Stomach (tissue), 9 donors: ENCODE data around the gene DUSP8. TPM values are rescaled to one million over a fixed set of nuclear protein-coding genes. Genes with fewer than 3 reads are reported as not detected.

Experiments used
- DNase-seq, 2 donors: peaks; one replicate each; pipeline versions ENCODE4 v3.0.0 to v3.0.0-alpha.2; 2013 to 2019
- H3K27ac ChIP-seq, 5 donors: fragments of 200-600 bp in 4 of 5; sonication (generic) in 4 of 5; one replicate each; pipeline ENCODE4 v1.5.1; 2013 to 2019; ENCODE audit warnings: mild to moderate bottlenecking in 1 of 5, moderate library complexity in 1 of 5
- H3K27me3 ChIP-seq, 3 donors: fragments of 200-600 bp; sonication (generic); one replicate each; pipeline ENCODE4 v1.5.1; 2017 to 2019; ENCODE audit warnings: mixed run types in 1 of 3
- H3K36me3 ChIP-seq, 4 donors: fragments of 200-600 bp; sonication (generic); 1 replicate in 3 of 4; 2 replicates in 1 of 4; pipeline ENCODE4 v1.5.1; 2016 to 2019
- H3K4me1 ChIP-seq, 4 donors: fragments of 200-600 bp; sonication (generic); one replicate each; pipeline ENCODE4 v1.5.1; 2016 to 2019
- H3K4me3 ChIP-seq, 4 donors: fragments of 200-600 bp; sonication (generic) in 3 of 4; one replicate each; pipeline ENCODE4 v1.5.1; 2016 to 2019; ENCODE audit warnings: mild to moderate bottlenecking in 1 of 4
- H3K9me3 ChIP-seq, 4 donors: fragments of 200-600 bp; sonication (generic); one replicate each; pipeline ENCODE4 v1.5.1; 2016 to 2019
- EP300 ChIP-seq: sonication (generic); formaldehyde crosslinking; IDR thresholded peaks from one replicate; pipeline ENCODE4 v1.6.1; 2017; ENCODE audit warnings: antibody characterized with exemption
- POLR2A ChIP-seq, 4 donors: fragments of 450-650 bp; IDR thresholded peaks; one replicate each; pipeline ENCODE4 v1.6.1; 2016; ENCODE audit warnings: antibody characterized with exemption in 4 of 4, control low read depth in 2 of 4, mild to moderate bottlenecking in 1 of 4, moderate library complexity in 1 of 4
- POLR2AphosphoS5 ChIP-seq, 3 donors: sonication (generic); formaldehyde crosslinking; IDR thresholded peaks; one replicate each; pipeline ENCODE4 v1.6.1; 2016; ENCODE audit warnings: antibody characterized with exemption in 3 of 3
- WGBS, 5 donors: extraction: QIAGEN DNeasy Blood & Tissue Kit in 3 of 5; methylation state at CpG; one replicate each; pipeline versions ENCODE4 v1.1.5 to v1.1.7; 2013 to 2018; 5-methylcytosine and 5-hydroxymethylcytosine counted together
- intact Hi-C: fragments of 100-400 bp; cut with DNase I; formaldehyde crosslinking; loops from one replicate; pipeline ENCODE4 v1.15.1; 2023; ENCODE audit warnings: low total_unique reads
- polyA plus RNA-seq, 3 donors: library from polyadenylated mRNA; stranded (reverse); fragments of 200-250 nt; gene quantifications; one replicate each; pipeline ENCODE4 v1.2.3, GENCODE V29; 2013
- total RNA-seq, 5 donors: library from RNA; depleted of rRNA; stranded (reverse); fragments of >200 nt; gene quantifications; one replicate each; pipeline versions ENCODE4 v1.1.0 to v1.2.3, GENCODE V29; 2014 to 2016
- TF ChIP-seq, protein P1 (sequence below), 7 experiments: fragments of 450-650 bp in 4 of 7; fragments of 200-600 bp in 3 of 7; sonication (generic) in 3 of 7; IDR thresholded peaks; one replicate each; pipeline ENCODE4 v1.5.1; 2016 to 2019; ENCODE audit warnings: antibody characterized with exemption in 7 of 7, control low read depth in 2 of 7, mild to moderate bottlenecking in 1 of 7
- donor health status: healthy with polysubstance abuse.
- donor health status: Bipolar disorder and iron deficiency.
- donor health status: healthy.

DUSP8 gene
- total and polyA plus RNA-seq, 8 donors: 0.58 to 31.6 (median 2.6) TPM

DNA sequence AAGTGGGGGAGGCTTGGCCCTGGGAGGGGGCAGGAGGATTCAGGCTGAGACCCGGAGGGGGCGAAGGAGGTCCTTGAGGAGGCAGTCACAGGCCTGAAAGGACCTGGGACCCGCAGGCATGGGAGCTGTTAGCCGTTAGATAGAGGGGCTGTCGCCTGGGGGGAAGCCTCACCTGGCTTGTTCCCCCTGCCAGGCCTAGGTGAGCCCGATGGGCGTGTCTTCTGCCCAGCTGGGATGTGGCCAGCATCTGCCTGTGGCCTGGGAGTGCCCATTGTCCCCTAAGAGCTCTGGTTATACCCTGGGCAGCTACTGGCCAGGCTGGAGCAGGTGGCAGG, 1.8 kb upstream of the DUSP8 start:
- H3K9me3 ChIP-seq: peaks cover 0 to 9% (median 8%) of the 10 kb centered on the region in 4 donors
- WGBS, 5 donors: 0 to 10% (median 4%) methylated on average over 3 to 7 of the region's 7 CpGs
- DNase-seq: peak; percentile 81 to 87
- peak overlapping the region; percentile 58 to 67 (median 60) for H3K4me3 ChIP-seq
- intact Hi-C loops: no loop called here
- peaks cover 0 to 63% (median 11%) of the 10 kb centered on the region in 3 donors for H3K27me3 ChIP-seq
- peaks cover 40 to 54% (median 48%) of the 10 kb centered on the region in 4 donors for H3K4me1 ChIP-seq
- H3K27ac ChIP-seq: peak overlapping the region; percentile 88 to 95 (median 93)
- peak in 1 of 3 donors; percentile 71 for TF ChIP-seq POLR2AphosphoS5 (IDR thresholded peaks at IDR 0.05)
- no peak for TF ChIP-seq EP300
- H3K36me3 ChIP-seq: no peaks in the 10 kb centered on the region

DNA sequence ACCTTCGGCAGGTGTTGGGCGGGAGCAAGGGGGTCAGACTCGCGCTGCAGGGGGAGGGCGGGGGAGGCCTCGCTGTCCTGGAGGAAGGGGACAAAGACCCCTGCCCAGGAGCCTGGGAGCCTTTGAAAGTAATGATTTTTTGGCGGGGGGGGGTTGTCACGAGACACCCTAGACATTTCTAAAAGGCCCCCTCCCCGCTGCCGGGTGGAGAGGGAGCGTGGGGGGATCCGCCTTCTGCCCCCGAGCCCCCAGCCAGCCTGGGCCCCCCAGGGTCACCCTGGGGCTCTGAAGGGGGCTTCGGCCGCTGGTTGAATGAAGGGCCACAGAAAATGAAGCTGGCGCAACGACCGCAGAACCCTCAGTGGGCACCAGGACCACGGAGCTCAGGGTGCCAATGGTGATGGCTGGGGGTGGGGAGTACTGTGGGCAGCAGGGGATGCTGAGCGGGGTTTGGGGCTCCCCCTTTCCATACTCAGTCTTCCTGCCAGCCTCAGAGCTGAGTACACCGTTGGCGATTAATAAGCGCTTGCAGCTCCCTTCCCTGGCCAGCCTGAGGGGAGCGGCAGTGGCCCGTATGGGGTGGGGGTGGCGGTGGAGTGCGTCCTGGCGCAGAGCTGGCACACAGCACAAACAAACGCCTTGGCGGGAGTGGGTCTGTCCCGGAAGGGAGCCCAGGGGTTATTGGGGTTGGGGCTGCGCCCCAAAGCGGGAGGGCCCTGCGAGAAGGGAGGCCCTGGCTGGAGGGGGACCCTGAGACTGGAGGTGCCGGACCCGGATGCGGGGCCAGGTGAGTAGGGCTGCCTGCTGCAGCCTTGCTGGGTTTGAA, 1.2 kb upstream of the DUSP8 start:
- peak; percentile 61 to 77 for DNase-seq
- Histone ChIP-seq H3K27me3 (peaks cover 0 to 63% (median 11%) of the 10 kb centered on the region in 3 donors), H3K4me1 (peaks cover 40 to 59% (median 51%) of the 10 kb centered on the region in 4 donors), H3K36me3 (no peaks in the 10 kb centered on the region), H3K4me3 (peak overlapping the region; percentile 58 to 67 (median 60)), H3K9me3 (peaks cover 0 to 4% (median 3%) of the 10 kb centered on the region in 4 donors), H3K27ac (peak overlapping the region; percentile 88 to 95 (median 93))
- intact Hi-C loops: no loop called here
- TF ChIP-seq POLR2A (IDR thresholded peaks at IDR 0.05) (no peak), EP300 (no peak), POLR2AphosphoS5 (IDR thresholded peaks at IDR 0.05) (peak in 1 of 3 donors; percentile 13)
- TF ChIP-seq, protein P1, sequence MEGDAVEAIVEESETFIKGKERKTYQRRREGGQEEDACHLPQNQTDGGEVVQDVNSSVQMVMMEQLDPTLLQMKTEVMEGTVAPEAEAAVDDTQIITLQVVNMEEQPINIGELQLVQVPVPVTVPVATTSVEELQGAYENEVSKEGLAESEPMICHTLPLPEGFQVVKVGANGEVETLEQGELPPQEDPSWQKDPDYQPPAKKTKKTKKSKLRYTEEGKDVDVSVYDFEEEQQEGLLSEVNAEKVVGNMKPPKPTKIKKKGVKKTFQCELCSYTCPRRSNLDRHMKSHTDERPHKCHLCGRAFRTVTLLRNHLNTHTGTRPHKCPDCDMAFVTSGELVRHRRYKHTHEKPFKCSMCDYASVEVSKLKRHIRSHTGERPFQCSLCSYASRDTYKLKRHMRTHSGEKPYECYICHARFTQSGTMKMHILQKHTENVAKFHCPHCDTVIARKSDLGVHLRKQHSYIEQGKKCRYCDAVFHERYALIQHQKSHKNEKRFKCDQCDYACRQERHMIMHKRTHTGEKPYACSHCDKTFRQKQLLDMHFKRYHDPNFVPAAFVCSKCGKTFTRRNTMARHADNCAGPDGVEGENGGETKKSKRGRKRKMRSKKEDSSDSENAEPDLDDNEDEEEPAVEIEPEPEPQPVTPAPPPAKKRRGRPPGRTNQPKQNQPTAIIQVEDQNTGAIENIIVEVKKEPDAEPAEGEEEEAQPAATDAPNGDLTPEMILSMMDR (IDR thresholded peaks at IDR 0.05): no peak
- 1 to 4% (median 2%) methylated on average over 13 to 36 of the region's 37 CpGs for WGBS, 5 donors

DNA sequence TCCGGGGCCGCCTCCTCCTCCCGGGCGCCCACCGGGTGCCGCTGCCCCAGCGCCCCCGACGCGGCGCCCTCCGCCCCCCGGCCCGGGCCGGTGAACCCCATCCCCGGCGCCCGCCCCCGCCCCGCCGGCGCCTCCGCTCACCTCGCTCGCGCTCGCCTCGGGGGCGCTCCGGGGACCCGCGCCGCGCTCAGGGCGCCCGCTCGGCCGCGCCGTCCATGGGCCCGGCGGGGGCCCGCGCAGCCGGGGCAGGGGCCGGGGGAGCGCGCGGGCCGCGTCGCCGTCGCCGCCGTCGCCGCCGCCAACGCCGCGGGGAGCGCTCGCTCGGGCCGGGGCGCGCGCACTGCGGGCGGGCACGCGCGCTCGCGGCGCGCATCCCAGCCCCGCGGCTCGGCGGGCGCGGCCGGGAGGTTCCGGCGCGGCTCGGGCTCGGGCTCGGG, 293 bp downstream of the DUSP8 start:
- H3K9me3 ChIP-seq: no peaks in the 10 kb centered on the region
- peak overlapping the region; percentile 50 to 67 (median 62) for H3K4me3 ChIP-seq
- TF ChIP-seq, protein P1 (IDR thresholded peaks at IDR 0.05): no peak
- TF ChIP-seq EP300 (no peak), POLR2A (IDR thresholded peaks at IDR 0.05) (no peak), POLR2AphosphoS5 (IDR thresholded peaks at IDR 0.05) (no peak)
- 0 to 2% (median 1%) methylated on average over 24 to 90 of the region's 91 CpGs; no CpG with 5 or more reads in 1 of the 5 donors for WGBS, 5 donors
- peaks cover 0 to 58% (median 11%) of the 10 kb centered on the region in 3 donors for H3K27me3 ChIP-seq
- peak overlapping the region in 4 of 5 donors; percentile 48 to 95 (median 84) for H3K27ac ChIP-seq
- no peaks in the 10 kb centered on the region for H3K36me3 ChIP-seq
- no peak for DNase-seq
- intact Hi-C loops: no loop called here
- H3K4me1 ChIP-seq: peaks cover 40 to 74% (median 59%) of the 10 kb centered on the region in 4 donors

DNA sequence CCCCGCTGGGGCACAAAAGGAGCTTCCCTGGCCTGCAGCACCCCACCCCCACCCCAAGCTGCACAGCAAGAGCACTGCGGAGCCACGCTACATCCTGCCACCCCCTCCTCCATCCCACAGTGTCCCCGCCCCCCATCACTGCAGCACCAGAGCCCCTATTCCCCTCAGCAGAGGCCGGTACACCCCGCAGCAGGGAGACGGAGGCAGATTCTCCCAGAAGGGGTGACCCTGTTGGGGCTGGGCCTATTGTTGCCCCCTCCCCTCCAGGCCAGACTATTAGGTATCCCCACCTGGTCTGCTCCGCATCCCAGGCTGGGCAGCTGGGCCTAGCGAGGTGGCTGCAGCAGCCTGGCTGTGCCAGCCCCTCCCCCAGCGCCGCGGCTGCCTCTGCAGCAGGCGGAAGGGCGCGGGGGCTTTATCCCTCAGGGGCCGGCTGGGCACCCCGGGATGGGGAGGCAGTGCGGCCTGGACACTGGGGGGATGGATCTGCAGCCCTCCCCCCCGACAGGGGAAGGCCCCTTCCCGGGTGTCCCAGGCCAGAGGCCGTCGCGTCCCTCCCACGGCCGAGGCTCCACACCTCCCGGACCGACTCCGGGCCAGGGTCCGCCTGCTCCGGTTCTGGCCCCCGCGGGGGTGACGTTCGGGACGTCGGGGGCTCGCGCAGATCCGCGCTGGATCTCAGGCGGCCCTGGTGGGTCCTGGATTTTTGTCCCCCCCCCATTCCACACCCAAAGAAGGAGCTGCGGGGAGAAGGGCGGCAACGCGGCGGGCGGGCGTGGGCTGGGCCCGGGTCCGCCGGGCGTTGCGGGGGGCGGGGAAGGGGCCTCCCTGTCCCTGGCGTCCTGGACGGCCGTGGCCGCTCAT, 943 bp downstream of the DUSP8 start:
- Histone ChIP-seq H3K4me3 (peak overlapping the region; percentile 50 to 63 (median 62)), H3K4me1 (peaks cover 40 to 74% (median 59%) of the 10 kb centered on the region in 4 donors), H3K27me3 (peaks cover 0 to 53% (median 11%) of the 10 kb centered on the region in 3 donors), H3K9me3 (no peaks in the 10 kb centered on the region), H3K36me3 (no peaks in the 10 kb centered on the region), H3K27ac (peak overlapping the region; percentile 48 to 89 (median 78))
- TF ChIP-seq POLR2AphosphoS5 (IDR thresholded peaks at IDR 0.05) (no peak), EP300 (no peak), POLR2A (IDR thresholded peaks at IDR 0.05) (no peak)
- TF ChIP-seq, protein P1 (IDR thresholded peaks at IDR 0.05): no peak
- intact Hi-C loops: no loop called here
- DNase-seq: peak in 1 of 2 donors; percentile 81
- WGBS, 5 donors: 1 to 12% (median 8%) methylated on average over 12 to 58 of the region's 58 CpGs
